HEK293 (cell line): Measurements from ENCODE around the gene ZNF280D.

Experiments
- CTCF ChIA-PET: fragments of 350-600 bp; formaldehyde crosslinking; extraction: SDS; loops from one replicate; lab custom pipeline; 2021; ENCODE audit warnings: antibody characterized with exemption; lab: Yijun Ruan, JAX
- POLR2A ChIA-PET: fragments of 300-600 bp; formaldehyde crosslinking; extraction: SDS; loops from one replicate; lab custom pipeline; 2020; ENCODE audit warnings: antibody characterized with exemption, inconsistent platforms; lab: Yijun Ruan, JAX
- H3K27ac ChIP-seq: fragments of 200-500 bp; sonication (Bioruptor generic); 2 replicates; pipeline ENCODE4 v1.5.1; 2014; ENCODE audit warnings: low read depth, low read length, control low read depth, inconsistent platforms; ENCODE audit errors: extremely low read depth
- H3K36me3 ChIP-seq, 2 experiments: fragments of 200-500 bp in 1 of 2; sonication (Bioruptor generic) in 1 of 2; 1 replicate in 1 of 2; 2 replicates in 1 of 2; pipeline ENCODE4 v1.5.1; 2014 to 2017; ENCODE audit warnings: inconsistent platforms in 2 of 2, low read length in 2 of 2; ENCODE audit not compliant: control insufficient read depth in 2 of 2, insufficient read depth in 1 of 2
- H3K4me1 ChIP-seq: fragments of 200-500 bp; sonication (Bioruptor generic); 2 replicates; pipeline ENCODE4 v1.5.1; 2014; ENCODE audit warnings: mild to moderate bottlenecking, low read length, inconsistent platforms; ENCODE audit not compliant: control insufficient read depth, insufficient read depth
- H3K4me3 ChIP-seq: 2 replicates; pipeline ENCODE4 v1.5.1; 2011; ENCODE audit warnings: low read depth, mild to moderate bottlenecking, control low read depth, low read length, moderate library complexity
- H3K9me3 ChIP-seq: fragments of 200-500 bp; sonication (Bioruptor generic); 2 replicates; pipeline ENCODE4 v1.5.1; 2014; ENCODE audit warnings: low read depth, low read length, inconsistent platforms; ENCODE audit not compliant: control insufficient read depth, insufficient read depth
- GLIS2 ChIP-seq: fragments of 450-650 bp; formaldehyde crosslinking; IDR thresholded peaks from 2 replicates; pipeline ENCODE4 v1.5.1; 2016; ENCODE audit warnings: missing biosample characterization, missing genetic modification characterization
- MEIS1 ChIP-seq: sonication (generic); formaldehyde crosslinking; IDR thresholded peaks from 2 replicates; pipeline ENCODE4 v1.8.1; 2022; ENCODE audit warnings: missing genetic modification reagents, mild to moderate bottlenecking, borderline replicate concordance
- MZF1 ChIP-seq: fragments of 450-650 bp; formaldehyde crosslinking; IDR thresholded peaks from 2 replicates; pipeline ENCODE4 v1.5.1; 2017; ENCODE audit warnings: missing biosample characterization, missing genetic modification characterization, borderline replicate concordance
- REST ChIP-seq: fragments of 450-650 bp; formaldehyde crosslinking; IDR thresholded peaks from 2 replicates; pipeline ENCODE4 v1.5.1; 2016; ENCODE audit warnings: missing biosample characterization, missing genetic modification characterization
- SP2 ChIP-seq: fragments of 450-650 bp; formaldehyde crosslinking; IDR thresholded peaks from 2 replicates; pipeline ENCODE4 v1.5.1; 2016; ENCODE audit warnings: missing biosample characterization, missing genetic modification characterization
- ZBTB6 ChIP-seq: fragments of 450-650 bp; formaldehyde crosslinking; IDR thresholded peaks from 2 replicates; pipeline ENCODE4 v1.5.1; 2017; ENCODE audit warnings: missing biosample characterization, missing genetic modification characterization
- ZFP37 ChIP-seq: fragments of 450-650 bp; formaldehyde crosslinking; IDR thresholded peaks from 2 replicates; pipeline ENCODE4 v1.5.1; 2016; ENCODE audit warnings: missing biosample characterization, missing genetic modification characterization
- ZNF10 ChIP-seq: fragments of 450-650 bp; formaldehyde crosslinking; IDR thresholded peaks from 2 replicates; pipeline ENCODE4 v1.5.1; 2017; ENCODE audit warnings: missing biosample characterization, missing genetic modification characterization
- ZNF16 ChIP-seq: fragments of 450-650 bp; formaldehyde crosslinking; IDR thresholded peaks from 2 replicates; pipeline ENCODE4 v1.5.1; 2016; ENCODE audit warnings: low read depth, missing biosample characterization, missing genetic modification characterization
- ZNF18 ChIP-seq: fragments of 450-650 bp; formaldehyde crosslinking; IDR thresholded peaks from 2 replicates; pipeline ENCODE4 v1.5.1; 2016; ENCODE audit warnings: missing biosample characterization, missing genetic modification characterization
- ZNF202 ChIP-seq: fragments of 450-650 bp; formaldehyde crosslinking; IDR thresholded peaks from 2 replicates; pipeline ENCODE4 v1.5.1; 2016; ENCODE audit warnings: missing biosample characterization, missing genetic modification characterization, borderline replicate concordance
- ZNF214 ChIP-seq: fragments of 450-650 bp; formaldehyde crosslinking; IDR thresholded peaks from 2 replicates; pipeline ENCODE4 v1.5.1; 2017; ENCODE audit warnings: missing biosample characterization, mild to moderate bottlenecking, missing genetic modification characterization, borderline replicate concordance
- ZNF239 ChIP-seq: fragments of 450-650 bp; formaldehyde crosslinking; IDR thresholded peaks from 2 replicates; pipeline ENCODE4 v1.5.1; 2016; ENCODE audit warnings: missing biosample characterization, missing genetic modification characterization
- ZNF280C ChIP-seq: fragments of 450-650 bp; formaldehyde crosslinking; IDR thresholded peaks from 2 replicates; pipeline ENCODE4 v1.5.1; 2016; ENCODE audit warnings: missing biosample characterization, missing genetic modification characterization
- ZNF311 ChIP-seq: fragments of 450-650 bp; formaldehyde crosslinking; IDR thresholded peaks from 2 replicates; pipeline ENCODE4 v1.5.1; 2017; ENCODE audit warnings: missing biosample characterization, missing genetic modification characterization, borderline replicate concordance
- ZNF335 ChIP-seq: fragments of 450-650 bp; formaldehyde crosslinking; conservative IDR thresholded peaks from 2 replicates; pipeline ENCODE4 v1.5.1; 2016; ENCODE audit warnings: missing biosample characterization, missing genetic modification characterization
- ZNF433 ChIP-seq: fragments of 450-650 bp; formaldehyde crosslinking; IDR thresholded peaks from 2 replicates; pipeline ENCODE4 v1.5.1; 2016; ENCODE audit warnings: missing biosample characterization, missing genetic modification characterization, low read depth
- ZNF514 ChIP-seq: fragments of 450-650 bp; formaldehyde crosslinking; IDR thresholded peaks from 2 replicates; pipeline ENCODE4 v1.5.1; 2016; ENCODE audit warnings: missing biosample characterization, missing genetic modification characterization
- ZNF560 ChIP-seq: fragments of 450-650 bp; formaldehyde crosslinking; IDR thresholded peaks from 2 replicates; pipeline ENCODE4 v1.5.1; 2017; ENCODE audit warnings: missing biosample characterization, missing genetic modification characterization, borderline replicate concordance
- ZNF626 ChIP-seq: fragments of 450-650 bp; sonication (Bioruptor Pico); formaldehyde crosslinking; IDR thresholded peaks from 2 replicates; pipeline ENCODE4 v1.5.1; 2018; ENCODE audit warnings: missing biosample characterization, missing genetic modification characterization, inconsistent platforms
- ZNF76 ChIP-seq: fragments of 450-650 bp; formaldehyde crosslinking; IDR thresholded peaks from 2 replicates; pipeline ENCODE4; 2016; ENCODE audit warnings: low read depth, missing biosample characterization, missing genetic modification characterization, borderline replicate concordance
- ZNF777 ChIP-seq: fragments of 450-650 bp; formaldehyde crosslinking; IDR thresholded peaks from 2 replicates; pipeline ENCODE4 v1.5.1; 2017; ENCODE audit warnings: missing biosample characterization, missing genetic modification characterization, borderline replicate concordance
- ZNF830 ChIP-seq: fragments of 450-650 bp; IDR thresholded peaks from 2 replicates; pipeline ENCODE4 v1.5.0; 2018; ENCODE audit warnings: missing biosample characterization, missing genetic modification characterization, low read depth, mild to moderate bottlenecking, moderate library complexity
- ZSCAN23 ChIP-seq: fragments of 450-650 bp; formaldehyde crosslinking; IDR thresholded peaks from 2 replicates; pipeline ENCODE4 v1.5.1; 2016; ENCODE audit warnings: missing biosample characterization, missing genetic modification characterization

ZNF280D gene

GRCh38 chr15:56674857-56675256, 58.5 kb downstream of the ZNF280D start:
- ChIA-PET POLR2A (no interaction called here), CTCF (interaction anchor here (0.7 kb wide), 1 partner anchor 47 kb away, joined by 3 read pairs; no protein-coding TSS in a partner anchor)
- no peaks in the 10 kb centered on the region for H3K4me1 ChIP-seq
- TF ChIP-seq ZNF18 (no peak), GLIS2 (tag by site-specific recombination) (no peak), ZNF830 (tag by site-specific recombination) (no peak), ZNF311 (tag by site-specific recombination) (no peak), ZFP37 (no peak), ZNF560 (no peak), ZNF280C (tag by site-specific recombination) (no peak), ZSCAN23 (tag by site-specific recombination) (no peak), ZNF76 (tag by site-specific recombination) (no peak), ZNF514 (tag by site-specific recombination) (no peak), MEIS1 (CRISPR knock-in tag) (no peak)
- TF ChIP-seq, all 188 proteins: peak for 0
- no peaks in the 10 kb centered on the region for H3K36me3 ChIP-seq
- no peak overlapping the region for H3K4me3 ChIP-seq
- H3K27ac ChIP-seq, result no peak overlapping the region
- no peaks in the 10 kb centered on the region for H3K9me3 ChIP-seq

- Histone ChIP-seq H3K27ac (no peak overlapping the region), H3K9me3 (no peaks in the 10 kb centered on the region), H3K4me1 (no peaks in the 10 kb centered on the region), H3K4me3 (no peak overlapping the region), H3K36me3 (no peaks in the 10 kb centered on the region)
- ChIA-PET CTCF (no interaction called here), POLR2A (interaction anchor here (0.5 kb wide), 1 partner anchor 1266 kb away, joined by 6 read pairs; no protein-coding TSS in a partner anchor)
- no peak for TF ChIP-seq ZNF335 (tag by site-specific recombination)
- no peak for TF ChIP-seq SP2 (tag by site-specific recombination)
- no peak for TF ChIP-seq ZNF214 (tag by site-specific recombination)
These were observed 60.6 kb downstream of the ZNF280D start for GRCh38 chr15:56672721-56673120.

GRCh38 chr15:56667517-56667916, 65.8 kb downstream of the ZNF280D start:
- CTCF ChIA-PET, result no interaction called here
- no peaks in the 10 kb centered on the region for H3K4me1 ChIP-seq
- peaks cover 4 to 15% of the 10 kb centered on the region in 2 experiments for H3K36me3 ChIP-seq
- no peak overlapping the region for H3K4me3 ChIP-seq
- H3K27ac ChIP-seq, result no peak overlapping the region
- H3K9me3 ChIP-seq, result no peaks in the 10 kb centered on the region
- POLR2A ChIA-PET, result no interaction called here
- TF ChIP-seq ZNF10 (no peak), REST (tag by site-specific recombination) (no peak), ZNF626 (no peak), ZBTB6 (tag by site-specific recombination) (no peak), ZNF16 (tag by site-specific recombination) (no peak), ZNF239 (no peak), ZNF433 (no peak), MZF1 (tag by site-specific recombination) (no peak), ZNF777 (tag by site-specific recombination) (no peak), ZNF202 (tag by site-specific recombination) (no peak)
